Endothelial cell of umbilical vein (primary cell): ENCODE measurements around the gene GABBR2.

Experiments
- EZH2 ChIP-seq: IDR thresholded peaks from 2 replicates; pipeline ENCODE4 v1.6.1; 2012; ENCODE audit warnings: borderline replicate concordance, low read depth, mild to moderate bottlenecking, moderate library complexity, low read length, inconsistent platforms; ENCODE audit not compliant: severe bottlenecking
- GATA2 ChIP-seq: IDR thresholded peaks from 2 replicates; pipeline ENCODE4 v1.7.0; 2011; ENCODE audit warnings: low read depth, mild to moderate bottlenecking, moderate library complexity, mixed read lengths, low read length; ENCODE audit not compliant: insufficient read length, insufficient read depth
- POLR2A ChIP-seq: IDR thresholded peaks from 2 replicates; pipeline ENCODE4 v1.6.1; 2012; ENCODE audit warnings: low read depth, mild to moderate bottlenecking, control low read depth, low read length
- TF ChIP-seq, protein P1 (sequence below), 2 donors: IDR thresholded peaks; 1 replicate in 1 of 2; 2 replicates in 1 of 2; pipeline ENCODE4 v1.5.1; 2011; ENCODE audit warnings: low read length in 2 of 2, mild to moderate bottlenecking in 2 of 2, moderate library complexity in 2 of 2, control low read depth in 1 of 2, inconsistent platforms in 1 of 2, low read depth in 1 of 2; ENCODE audit not compliant: insufficient read depth in 1 of 2; ENCODE audit errors: extremely low read depth in 1 of 2

GRCh38 chr9:98357921-98358535 is 350.7 kb downstream of the GABBR2 start:
- TF ChIP-seq, protein P1, sequence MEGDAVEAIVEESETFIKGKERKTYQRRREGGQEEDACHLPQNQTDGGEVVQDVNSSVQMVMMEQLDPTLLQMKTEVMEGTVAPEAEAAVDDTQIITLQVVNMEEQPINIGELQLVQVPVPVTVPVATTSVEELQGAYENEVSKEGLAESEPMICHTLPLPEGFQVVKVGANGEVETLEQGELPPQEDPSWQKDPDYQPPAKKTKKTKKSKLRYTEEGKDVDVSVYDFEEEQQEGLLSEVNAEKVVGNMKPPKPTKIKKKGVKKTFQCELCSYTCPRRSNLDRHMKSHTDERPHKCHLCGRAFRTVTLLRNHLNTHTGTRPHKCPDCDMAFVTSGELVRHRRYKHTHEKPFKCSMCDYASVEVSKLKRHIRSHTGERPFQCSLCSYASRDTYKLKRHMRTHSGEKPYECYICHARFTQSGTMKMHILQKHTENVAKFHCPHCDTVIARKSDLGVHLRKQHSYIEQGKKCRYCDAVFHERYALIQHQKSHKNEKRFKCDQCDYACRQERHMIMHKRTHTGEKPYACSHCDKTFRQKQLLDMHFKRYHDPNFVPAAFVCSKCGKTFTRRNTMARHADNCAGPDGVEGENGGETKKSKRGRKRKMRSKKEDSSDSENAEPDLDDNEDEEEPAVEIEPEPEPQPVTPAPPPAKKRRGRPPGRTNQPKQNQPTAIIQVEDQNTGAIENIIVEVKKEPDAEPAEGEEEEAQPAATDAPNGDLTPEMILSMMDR (IDR thresholded peaks at IDR 0.05; ENCODE audit: extremely low read depth in 1 of 2, insufficient read depth in 1 of 2, low read depth in 1 of 2, low read length in 2 of 2), result no peak
- no peak for TF ChIP-seq POLR2A
- no peak for TF ChIP-seq GATA2
- TF ChIP-seq EZH2, result no peak
